ENCODE results near the gene FCHSD2. TPM values are rescaled to one million over a fixed set of nuclear protein-coding genes. Genes with fewer than 3 reads are reported as not detected.

FCHSD2 gene
- total and polyA plus RNA-seq, 2 of the 8 experiments (the other 6 are each of a cell fraction or from before 2014, with no cell fraction given) = 4.1 to 7.8 TPM

GRCh38 chr11:73013021-73013420 lies 129.1 kb downstream of the FCHSD2 start:
- ChIA-PET CTCF (ENCODE audit: partially characterized antibody) (interaction anchor here (1.2 kb wide), 1 partner anchor 134 kb away, joined by 3 read pairs; no protein-coding TSS in a partner anchor), POLR2A (ENCODE audit: partially characterized antibody) (no interaction called here)
- Histone ChIP-seq H3K23me2 (ENCODE audit: low read depth, low read length) (no peaks in the 10 kb centered on the region; the same call in 1 of the 2 replicates), H3K4me1 (replicated peaks in 1 of 4; ENCODE audit: control insufficient read depth in 3 of 4, insufficient read depth in 4 of 4, low read length in 3 of 4) (peaks cover 0 to 10% (median 5%) of the 10 kb centered on the region in 4 experiments; a peak in 4 of 7 replicates), H3K4me2 (ENCODE audit: insufficient read depth in 1 of 2, low read depth in 2 of 2, low read length in 2 of 2) (peak overlapping the region; percentile 24 to 34; a peak in 3 of 4 replicates), H2BK5ac (ENCODE audit: low read depth, low read length) (no peak overlapping the region), H3K36me3 (ENCODE audit: control insufficient read depth in 2 of 4, insufficient read depth in 4 of 4, low read length in 3 of 4) (no peaks in the 10 kb centered on the region), H2AK5ac (ENCODE audit: low read depth, low read length) (no peak overlapping the region), H3K27ac (ENCODE audit: low read depth, low read length) (no peak overlapping the region), H3K4ac (replicated peaks; ENCODE audit: insufficient read length, low read depth, low read length) (no peak overlapping the region), H2BK12ac (ENCODE audit: low read depth, low read length) (no peak overlapping the region), H2BK15ac (ENCODE audit: low read length) (no peak overlapping the region), H3K23ac (ENCODE audit: insufficient read length) (no peak overlapping the region), H3K9ac (replicated peaks in 1 of 4; ENCODE audit: extremely low read depth in 1 of 4, low read depth in 3 of 4, low read length in 3 of 4) (no peak overlapping the region), H4K5ac (ENCODE audit: insufficient read length, low read depth, low read length) (peak overlapping the region; percentile 78), H2BK120ac (replicated peaks; ENCODE audit: low read depth, low read length) (no peak overlapping the region), H3K79me1 (ENCODE audit: low read depth, low read length) (no peaks in the 10 kb centered on the region), H3K18ac (ENCODE audit: extremely low read depth, low read length) (no peak overlapping the region; the same call in 1 of the 2 replicates), H3K27me3 (replicated peaks in 1 of 4; ENCODE audit: control insufficient read depth in 3 of 4, extremely low read depth in 1 of 4, insufficient read depth in 3 of 4, low read length in 3 of 4) (peaks cover 8 to 41% (median 33%) of the 10 kb centered on the region in 4 experiments; a peak in 5 of 7 replicates), H2BK20ac (ENCODE audit: low read length) (no peak overlapping the region), H4K8ac (ENCODE audit: extremely low read depth, insufficient read depth, low read length) (no peak overlapping the region), H3K56ac (replicated peaks; ENCODE audit: insufficient read length, low read depth, low read length) (no peak overlapping the region), H3K4me3 (ENCODE audit: extremely low read depth in 1 of 4, insufficient read depth in 2 of 4, low read depth in 3 of 4, low read length in 4 of 4) (peak overlapping the region in 1 of 4 experiments; percentile 36; a peak in 1 of 8 replicates), H3K79me2 (ENCODE audit: control insufficient read depth in 1 of 2, insufficient read depth in 2 of 2, low read length in 2 of 2) (no peaks in the 10 kb centered on the region), H3K9me3 (ENCODE audit: insufficient read depth in 2 of 2, low read depth in 1 of 2, low read length in 1 of 2) (no peaks in the 10 kb centered on the region), H3K14ac (ENCODE audit: insufficient read length) (no peak overlapping the region), H2AFZ (ENCODE audit: low read length) (no peak overlapping the region), H4K20me1 (replicated peaks in 1 of 2; ENCODE audit: control insufficient read depth in 1 of 2, insufficient read depth in 2 of 2, low read length in 2 of 2) (peaks cover 0 to 5% of the 10 kb centered on the region in 2 experiments), H4K91ac (replicated peaks; ENCODE audit: insufficient read length, low read length) (no peak overlapping the region)
- 58% methylated on average over 1 of the region's 1 CpG; no CpG with 5 or more reads in 1 of the 2 experiments for WGBS, 2 experiments (ENCODE audit: extremely low coverage in 1 of 2, insufficient coverage in 1 of 2, insufficient read length in 1 of 2, insufficient replicate concordance in 2 of 2, low coverage in 1 of 2, low lambda C conversion rate in 2 of 2, missing lambda C conversion rate in 1 of 2)
- FAIRE-seq = no peak
- no peak for DNase-seq (ENCODE audit: low read depth in 1 of 2, low spot score in 2 of 2)
- TF ChIP-seq BCL11A (IDR thresholded peaks at IDR 0.05; ENCODE audit: low read depth in 2 of 2, low read length in 2 of 2) (no peak), RBBP5 (IDR thresholded peaks at IDR 0.05; ENCODE audit: borderline replicate concordance, low read depth, low read length) (no peak), POLR2A (IDR thresholded peaks at IDR 0.05; ENCODE audit: control extremely low read depth in 1 of 2, low read depth in 2 of 2, low read length in 2 of 2) (no peak), POLR2AphosphoS5 (IDR thresholded peaks at IDR 0.05; ENCODE audit: low read depth, low read length) (no peak), JUN (IDR thresholded peaks at IDR 0.05; ENCODE audit: low read depth, low read length) (no peak), NRF1 (IDR thresholded peaks at IDR 0.05; ENCODE audit: low read depth, low read length) (no peak), SP4 (IDR thresholded peaks at IDR 0.05; ENCODE audit: low read length) (no peak), RFX5 (IDR thresholded peaks at IDR 0.05; ENCODE audit: borderline replicate concordance, low read depth, low read length) (no peak), E2F6 (IDR thresholded peaks at IDR 0.05) (no peak), CEBPB (IDR thresholded peaks at IDR 0.05; ENCODE audit: low read depth, low read length) (no peak)
